Activated T-cell treated with anti-CD3 and anti-CD28 coated beads for 48 hours (primary cell): ENCODE measurements around the gene MGAM2.

Source experiments
- DNase-seq: peaks from one replicate; pipeline ENCODE4 v3.0.0-alpha.2; 2020; ENCODE audit warnings: low read depth

The MGAM2 gene

DNA sequence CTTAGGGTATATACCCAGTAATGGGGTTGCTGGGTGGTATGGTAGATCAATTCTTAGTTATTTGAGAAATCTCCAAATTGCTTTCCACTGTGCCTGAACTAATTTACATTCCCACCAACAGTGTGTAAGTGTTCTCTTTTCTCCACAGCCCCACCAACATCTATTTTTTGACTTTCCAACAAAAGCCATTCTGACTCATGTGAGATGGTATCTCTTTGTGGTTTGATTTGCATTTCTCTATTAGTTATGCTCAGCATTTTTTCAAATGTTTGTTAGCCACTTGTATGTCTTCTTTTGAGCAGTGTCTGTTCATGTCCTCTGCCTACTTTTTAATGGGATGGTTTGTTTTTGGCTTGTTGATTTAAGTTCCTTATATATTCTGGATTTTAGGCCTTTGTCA lies 66.4 kb downstream of the MGAM2 start:
- DNase-seq: no peak

DNA sequence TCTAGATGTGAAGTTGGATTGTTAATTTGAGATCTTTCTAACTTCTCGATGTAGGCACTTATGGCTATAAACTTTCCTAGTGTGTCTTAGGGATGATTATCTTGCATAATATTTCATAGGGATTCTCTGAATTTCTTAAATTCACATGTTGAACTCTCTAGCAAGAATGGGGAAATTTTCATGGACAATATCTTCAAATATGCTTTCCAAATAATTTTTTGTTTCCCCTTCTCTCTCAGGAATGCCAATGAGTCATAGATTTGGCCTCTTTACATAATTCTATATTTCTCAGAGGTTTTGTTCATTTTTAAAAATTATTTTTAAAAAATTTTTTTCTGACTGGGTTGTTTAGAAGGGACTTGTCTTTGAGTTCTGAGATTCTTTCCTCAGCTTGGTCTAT lies 68.9 kb downstream of the MGAM2 start:
- no peak for DNase-seq

DNA sequence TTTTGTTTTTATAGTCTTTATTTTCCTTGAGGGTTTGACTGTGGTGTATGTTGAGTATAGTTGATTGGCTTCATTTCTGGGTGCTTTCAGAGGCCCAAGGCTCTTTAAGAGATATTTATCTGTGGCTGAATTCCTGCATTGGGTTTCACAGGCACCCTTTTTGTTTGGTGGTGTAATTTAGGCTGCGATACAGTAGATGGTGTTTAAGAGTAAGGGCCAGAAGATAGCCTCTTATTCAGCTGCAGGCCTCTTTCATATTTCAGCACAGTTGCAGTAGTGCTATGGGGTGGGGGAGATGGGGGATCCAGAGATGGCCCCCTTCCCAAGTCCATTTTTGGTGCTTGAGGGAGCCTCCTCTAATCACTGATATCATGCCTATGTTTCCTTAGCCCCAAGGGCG lies 69.7 kb downstream of the MGAM2 start:
- no peak for DNase-seq

DNA sequence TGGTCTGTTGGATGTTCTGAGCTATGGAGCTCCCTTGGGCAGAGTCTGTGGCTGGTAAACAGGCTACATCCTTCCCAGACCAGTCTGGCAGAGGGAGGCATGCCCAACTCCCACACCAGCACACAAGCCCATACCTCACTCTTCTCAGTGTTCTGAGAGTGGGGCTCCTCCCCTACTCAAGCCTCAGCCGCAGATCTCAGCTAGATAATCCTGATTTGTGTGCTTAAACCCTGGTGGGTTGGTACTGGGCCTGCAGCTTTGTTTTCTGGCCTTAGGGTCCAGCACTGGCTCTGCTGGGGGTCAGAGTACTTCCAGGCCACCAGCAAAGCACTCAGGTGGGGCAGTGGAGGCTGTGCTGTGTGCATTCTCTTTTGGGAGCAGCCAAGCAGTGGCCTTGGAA lies 70.4 kb downstream of the MGAM2 start:
- DNase-seq: no peak

DNA sequence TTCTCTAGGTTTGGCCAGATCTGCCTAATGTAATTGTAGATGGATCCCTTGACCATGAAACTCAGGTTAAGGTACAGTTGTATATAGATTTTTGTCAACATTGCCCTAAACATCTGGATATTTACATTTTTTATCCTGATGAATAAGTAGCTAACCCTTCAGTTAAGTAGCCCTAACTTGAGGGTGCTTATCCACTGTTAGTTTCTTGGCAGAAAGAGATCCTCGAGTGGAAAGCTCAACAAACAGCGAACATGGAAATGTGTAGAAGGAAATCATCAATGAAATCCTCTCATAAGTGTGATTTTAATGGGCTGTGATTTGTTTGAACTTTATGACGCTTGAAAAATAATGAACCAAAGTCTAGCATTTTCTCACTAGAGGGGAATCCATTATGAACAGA lies 73.6 kb downstream of the MGAM2 start:
- no peak for DNase-seq

DNA sequence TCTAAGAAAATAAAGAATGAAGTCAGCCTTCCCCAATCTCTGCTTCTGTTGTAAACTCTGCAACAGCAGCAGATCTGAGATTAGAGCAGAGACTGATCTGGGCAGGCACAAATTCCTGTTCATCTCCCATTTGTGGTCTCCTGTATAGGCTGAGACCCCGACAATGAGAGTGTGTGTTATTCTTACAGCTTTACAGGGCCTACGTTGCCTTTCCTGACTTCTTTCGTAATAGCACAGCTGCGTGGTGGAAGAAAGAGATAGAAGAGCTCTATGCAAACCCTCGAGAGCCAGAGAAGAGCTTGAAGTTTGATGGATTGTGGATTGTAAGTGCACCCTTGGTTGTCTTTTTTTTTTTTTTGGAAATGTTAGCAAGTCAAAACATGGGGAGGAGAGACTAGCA lies 74.3 kb downstream of the MGAM2 start:
- DNase-seq: no peak

DNA sequence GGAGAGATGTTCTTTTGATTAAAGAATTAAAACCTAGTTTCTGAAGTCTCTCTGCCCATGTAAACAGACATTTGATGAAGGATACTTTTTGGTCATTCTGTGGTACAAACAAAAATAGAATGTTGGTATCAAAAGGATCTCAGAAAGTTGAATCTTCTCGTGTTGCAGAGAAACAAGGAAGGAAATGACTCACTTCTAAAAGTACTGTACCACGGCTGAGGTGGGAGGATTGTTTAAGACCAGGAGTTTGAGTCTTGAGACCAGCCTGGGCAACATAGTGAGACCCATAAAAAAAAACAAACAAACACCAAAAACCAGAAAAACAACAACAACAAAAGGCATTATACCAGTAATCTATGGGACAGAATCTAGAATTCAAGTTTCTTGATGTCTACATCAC lies 76.6 kb downstream of the MGAM2 start:
- no peak for DNase-seq

DNA sequence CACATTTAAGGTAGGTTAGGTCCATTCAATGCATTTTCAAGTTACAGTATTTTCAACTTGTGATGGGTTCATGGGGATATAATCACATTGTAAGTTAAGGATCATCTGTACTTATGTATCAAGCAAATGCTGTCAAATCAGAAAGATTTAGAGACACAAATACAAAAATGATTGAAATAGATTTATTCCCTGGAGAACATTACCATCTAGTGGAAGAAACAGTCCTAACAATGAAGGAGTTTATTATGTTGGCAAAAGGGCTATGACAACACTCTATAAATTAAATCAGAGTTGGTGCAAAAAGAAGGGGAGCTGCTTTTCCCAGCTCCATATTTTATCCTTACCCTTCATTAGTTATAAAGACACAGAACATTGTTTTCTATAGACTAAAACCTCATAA lies 77.3 kb downstream of the MGAM2 start:
- no peak for DNase-seq

DNA sequence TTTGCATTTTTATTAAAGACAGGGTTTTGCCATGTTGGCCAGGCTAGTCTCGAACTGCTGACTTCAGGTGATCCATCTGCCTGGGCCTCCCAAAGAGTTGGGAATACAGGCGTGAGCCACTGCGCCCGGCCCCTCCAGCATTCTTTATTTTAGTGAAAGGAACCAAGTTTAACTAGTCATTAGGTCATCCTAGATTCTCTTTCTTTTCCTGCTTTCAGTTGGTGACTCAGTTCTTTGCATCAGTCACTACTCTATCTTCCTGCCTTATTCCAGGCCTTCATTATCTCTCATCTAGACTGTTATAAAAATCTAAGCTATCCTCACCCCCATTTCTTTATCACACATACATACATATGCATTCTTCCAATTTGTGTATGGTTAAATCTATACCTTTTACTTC lies 82.7 kb downstream of the MGAM2 start:
- DNase-seq: no peak

DNA sequence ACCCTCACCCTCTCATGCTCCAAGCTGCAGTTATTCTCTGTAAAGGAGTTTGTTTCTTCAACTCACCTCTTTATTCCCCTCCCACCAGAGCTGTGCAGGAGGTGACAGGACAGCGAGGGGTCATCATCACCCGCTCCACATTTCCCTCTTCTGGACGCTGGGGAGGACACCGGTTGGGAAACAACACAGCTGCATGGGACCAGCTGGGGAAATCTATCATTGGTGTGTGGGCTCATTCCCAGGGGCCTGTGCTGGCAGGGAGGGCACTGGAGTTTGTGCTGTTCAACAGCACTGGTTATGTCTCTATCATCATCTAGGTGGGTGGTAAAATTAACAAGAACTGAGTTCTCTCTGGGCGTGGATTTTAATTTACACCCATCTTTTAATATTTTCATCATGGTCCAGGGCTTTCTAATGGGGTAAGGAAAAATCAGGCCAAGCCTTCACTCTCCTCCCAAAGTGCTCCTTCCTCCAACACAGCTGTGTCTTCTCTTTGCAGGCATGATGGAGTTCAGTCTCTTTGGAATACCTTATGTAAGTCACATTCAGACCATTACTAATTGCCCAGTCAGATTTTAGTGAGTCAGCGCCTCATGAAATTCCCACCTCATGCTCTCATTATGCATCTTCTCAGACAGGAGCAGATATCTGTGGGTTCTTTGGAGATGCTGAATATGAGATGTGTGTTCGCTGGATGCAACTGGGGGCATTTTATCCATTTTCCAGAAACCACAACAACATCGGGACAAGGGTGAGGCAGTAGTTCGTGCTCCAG lies 84.7 kb downstream of the MGAM2 start:
- DNase-seq: no peak

DNA sequence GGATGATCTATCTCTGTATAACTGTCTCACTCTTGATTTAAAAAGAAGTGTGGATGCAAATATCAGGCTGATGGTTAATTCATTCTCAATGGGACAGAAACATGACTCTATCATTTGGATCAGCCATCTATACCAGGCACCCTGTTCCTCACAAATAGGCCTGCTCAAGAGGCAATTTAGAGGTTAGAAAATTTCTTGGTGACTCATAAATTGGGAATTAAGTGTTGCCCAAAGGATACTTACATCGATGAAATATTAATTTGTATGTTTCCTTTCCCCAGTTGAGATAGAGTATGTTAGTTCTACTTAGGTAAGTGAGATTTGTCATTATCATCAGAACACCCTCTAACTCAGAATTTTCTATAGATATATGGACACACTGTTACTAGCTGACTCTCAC lies 88.7 kb downstream of the MGAM2 start:
- no peak for DNase-seq

DNA sequence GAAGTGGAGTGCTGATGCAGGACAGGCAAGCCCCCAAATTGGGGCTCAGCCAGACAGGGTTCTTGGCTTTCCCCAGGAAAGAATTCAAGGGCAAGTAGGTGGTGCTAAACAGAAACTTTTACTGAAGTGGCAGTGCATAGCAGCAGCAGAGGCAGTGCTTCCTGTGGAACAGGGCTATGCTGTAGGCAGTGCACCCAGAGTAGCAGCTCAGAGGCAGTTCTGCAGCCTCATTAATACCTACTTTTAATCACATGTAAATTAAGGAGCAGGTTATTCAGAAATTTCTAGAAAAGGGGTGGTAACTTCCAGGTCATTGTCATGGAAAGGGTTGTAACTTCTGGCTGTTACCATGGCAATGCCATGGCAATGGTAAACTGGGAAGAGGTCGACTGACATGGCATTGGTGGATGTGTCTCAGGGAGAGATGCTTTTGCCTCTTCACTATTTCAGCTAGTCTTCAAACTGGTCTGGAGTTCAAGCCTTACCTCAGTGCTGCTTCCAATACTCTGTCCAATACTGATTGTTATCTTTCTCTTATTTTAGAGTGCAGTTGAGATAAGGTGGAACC lies 117.1 kb downstream of the MGAM2 start:
- DNase-seq: no peak

DNA sequence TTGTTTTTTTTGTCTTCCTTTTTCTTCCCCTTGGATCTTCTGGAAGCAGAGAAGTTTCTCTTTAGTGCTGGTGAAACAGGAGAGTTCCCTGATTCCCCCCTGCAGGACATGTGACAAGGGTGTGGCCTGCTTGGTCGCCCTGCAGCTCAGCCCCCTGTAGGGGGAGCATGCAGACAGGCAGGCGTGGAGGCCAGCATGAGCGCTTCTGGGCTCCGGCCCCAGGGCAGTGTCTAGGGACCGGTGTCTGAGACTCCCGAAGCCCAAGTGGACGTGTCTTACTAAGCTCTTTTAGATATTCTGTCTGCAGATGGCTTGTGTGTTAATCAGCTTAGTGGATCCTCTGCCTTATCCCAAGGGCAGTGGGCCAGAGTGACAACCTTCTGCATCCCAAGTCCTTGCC lies 120.2 kb downstream of the MGAM2 start:
- DNase-seq: no peak

DNA sequence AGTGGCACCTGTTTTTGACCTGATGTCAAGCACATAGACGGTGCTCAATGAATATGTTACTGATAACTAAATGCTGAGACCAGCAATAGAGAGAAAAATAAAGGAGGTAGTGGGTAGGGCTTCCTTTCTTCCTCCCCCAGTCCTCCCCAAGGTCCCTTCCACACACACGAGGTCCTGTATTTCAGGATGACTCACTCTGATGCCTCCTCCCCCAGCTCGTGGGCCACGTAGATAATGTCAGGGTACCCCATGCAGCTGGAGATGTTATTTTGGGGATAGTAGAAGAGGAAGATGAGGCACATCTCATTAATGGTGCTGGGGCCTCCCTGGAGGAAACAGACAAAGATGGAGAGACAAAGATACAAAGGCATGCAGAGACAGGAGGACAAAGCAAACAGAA lies 129.0 kb downstream of the MGAM2 start:
- DNase-seq: no peak

DNA sequence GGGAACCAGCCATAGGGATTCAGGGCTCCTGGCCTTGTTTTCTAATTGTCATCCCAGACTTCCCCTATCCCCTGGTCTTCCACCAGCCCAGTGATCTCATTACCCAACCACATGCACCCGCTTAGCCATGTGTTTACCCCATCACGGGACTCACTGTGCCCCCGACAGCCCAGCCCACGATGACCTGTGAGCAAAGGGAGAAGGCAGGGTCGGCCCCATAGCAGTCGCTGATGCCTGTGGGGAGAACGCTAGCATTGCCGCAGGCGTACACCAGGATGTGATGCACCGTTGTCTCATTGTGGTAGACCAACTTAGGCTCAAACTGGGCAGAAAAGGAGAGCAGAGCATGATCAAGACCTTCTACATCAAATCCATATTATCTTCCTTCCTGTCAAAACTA lies 132.3 kb downstream of the MGAM2 start:
- no peak for DNase-seq

DNA sequence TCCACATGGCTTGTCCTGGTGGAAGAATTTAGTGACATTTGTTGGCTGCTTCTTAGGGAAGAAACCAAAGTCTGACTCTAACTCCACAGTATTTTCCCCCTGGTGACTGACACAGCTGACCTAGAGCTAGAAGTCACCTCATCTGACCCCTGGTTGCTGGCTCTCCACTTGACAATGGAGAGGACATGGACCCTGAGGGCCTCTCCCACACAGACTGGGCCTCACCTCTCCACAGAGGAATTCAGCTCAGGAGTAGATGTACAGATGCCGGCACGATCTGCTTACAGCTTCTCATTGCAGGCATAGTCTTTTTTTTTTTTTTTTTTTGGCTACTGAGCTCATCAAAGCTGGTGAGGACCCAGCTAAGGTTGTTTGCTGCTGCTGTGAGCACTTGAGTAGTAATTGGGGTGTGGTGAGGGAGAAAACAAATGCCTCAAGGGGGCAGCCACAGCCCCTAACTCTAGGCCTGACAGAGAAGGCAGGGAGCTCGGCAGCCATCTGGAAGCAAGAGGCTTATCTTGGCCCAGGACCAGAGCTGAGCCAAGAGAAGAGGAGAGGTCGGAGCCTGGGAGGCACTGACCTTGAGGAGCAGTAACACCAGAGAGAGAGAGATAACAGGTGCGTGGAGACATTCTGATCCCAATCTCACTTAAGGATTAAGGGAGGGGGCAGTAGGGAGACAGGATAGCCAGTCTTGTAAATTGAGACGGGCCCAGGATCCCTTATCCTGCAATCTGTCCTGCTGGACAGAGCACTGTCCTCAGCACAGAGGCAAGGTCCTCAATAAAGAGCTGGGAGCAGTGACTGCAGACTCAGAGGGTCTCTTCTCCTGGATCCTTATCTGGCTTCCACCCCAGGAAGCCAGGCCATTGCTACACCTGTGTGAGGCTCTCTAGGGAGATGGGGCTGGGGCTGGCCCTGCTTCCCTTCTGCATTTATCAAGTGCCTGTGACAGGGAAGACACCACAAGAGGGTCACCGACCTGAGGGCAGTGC lies 136.9 kb downstream of the MGAM2 start:
- no peak for DNase-seq

DNA sequence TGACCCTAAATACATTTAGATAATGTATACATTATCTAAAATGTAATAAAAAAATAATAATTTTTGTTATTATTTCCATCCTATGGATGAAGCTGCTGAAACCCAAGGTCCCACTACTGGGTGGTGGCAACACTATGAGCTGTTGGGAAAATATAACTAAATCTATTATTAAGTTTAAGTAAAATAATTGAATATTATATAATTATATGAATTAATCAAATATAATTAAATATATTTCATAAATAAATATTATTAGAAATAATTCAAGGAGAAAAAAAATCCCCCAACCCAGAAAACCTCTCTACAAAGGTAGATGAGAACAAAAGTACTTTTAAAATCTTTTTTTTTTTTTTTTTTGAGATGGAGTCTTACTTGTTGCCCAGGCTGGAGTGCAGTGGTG lies 138.4 kb downstream of the MGAM2 start:
- DNase-seq: no peak

DNA sequence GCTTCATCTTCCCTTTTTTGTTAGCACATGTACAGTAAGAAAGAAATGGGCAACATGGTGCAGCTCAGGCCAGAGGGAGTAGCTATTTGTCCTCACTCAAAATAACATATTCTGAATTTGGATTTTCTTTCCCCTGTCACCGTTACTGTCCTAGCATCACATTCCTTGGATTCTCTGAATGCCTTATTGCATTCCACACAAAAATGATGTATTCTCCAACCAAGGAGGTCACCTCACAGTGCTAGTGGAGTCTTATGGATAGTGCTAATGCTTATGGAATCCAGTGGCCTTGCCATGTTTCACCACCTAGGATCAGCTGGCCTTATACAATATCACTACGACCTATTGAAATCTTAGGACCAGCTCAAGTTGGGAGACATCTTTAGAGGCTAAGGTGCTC lies 139.2 kb downstream of the MGAM2 start:
- DNase-seq: no peak

DNA sequence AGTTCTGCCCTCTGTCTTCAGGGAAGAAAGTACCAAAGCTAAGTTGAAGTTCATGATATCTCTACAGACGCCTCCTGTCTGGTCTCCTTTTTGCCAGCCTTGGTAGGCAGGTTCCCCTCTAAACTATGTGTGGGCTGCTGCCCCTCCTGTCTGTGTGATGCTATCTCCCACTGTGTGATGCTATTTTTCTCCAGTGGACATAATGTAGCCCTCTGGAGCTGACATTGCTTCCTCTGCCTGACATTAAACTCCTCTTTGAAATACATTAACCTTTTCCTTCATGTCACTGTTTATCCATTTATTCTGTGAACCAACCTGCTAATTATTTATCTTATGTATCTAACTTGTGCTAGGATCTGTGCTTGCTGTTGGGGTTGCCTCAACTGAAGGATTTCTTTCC lies 146.4 kb downstream of the MGAM2 start, which contains the start of gene PRSS58:
PRSS58 (minus strand) TSS at position 101 of the 400 bp plus-strand sequence. CDS start 351 bp downstream, outside the sequence.
- DNase-seq: no peak

DNA sequence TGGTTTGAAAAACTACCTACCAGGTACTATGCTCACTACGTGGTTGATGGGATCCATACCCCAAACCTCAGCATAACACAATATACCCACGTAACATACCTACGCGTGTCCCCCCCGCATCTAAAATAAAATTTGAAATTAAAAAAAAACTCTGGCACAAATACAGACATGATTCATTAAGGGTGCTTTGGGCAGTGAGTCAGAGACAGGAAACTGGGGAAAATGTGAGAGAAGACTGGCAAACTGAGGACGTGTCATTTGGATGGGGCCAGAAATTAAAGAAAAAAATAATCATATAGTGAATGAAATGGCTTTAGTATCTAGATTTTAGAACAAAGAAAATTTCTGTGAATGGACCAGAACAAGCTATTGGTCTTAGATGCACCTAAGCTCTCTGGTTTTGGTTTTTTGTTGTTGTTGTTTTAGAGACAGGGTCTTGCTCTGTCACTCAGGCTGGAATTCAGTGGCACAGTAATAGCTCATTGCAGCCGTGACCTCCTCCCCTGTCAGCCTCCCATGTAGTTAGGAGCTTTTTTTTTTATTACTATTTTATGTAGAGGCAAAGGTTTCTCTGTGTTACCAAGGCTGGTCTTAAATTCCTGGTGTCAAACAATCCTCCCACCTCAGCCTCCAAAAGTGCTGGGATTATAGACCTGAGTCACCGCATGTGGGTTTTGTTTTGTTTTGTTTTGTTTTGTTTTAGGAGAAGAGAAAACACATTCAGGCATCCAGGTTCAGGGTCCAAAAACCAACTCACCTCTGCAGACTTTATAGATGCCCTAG lies 152.3 kb downstream of the MGAM2 start:
- DNase-seq: no peak
